GM12878 (cell line): Measurements from ENCODE around the gene ARID5B. TPM values are rescaled to one million over a fixed set of nuclear protein-coding genes. Genes with fewer than 3 reads are reported as not detected.

Experiments used
- ATAC-seq: fragments of 200-7000 bp; cut with Tn5 transposase; 3 replicates; pipeline ENCODE4 v1.9.1; 2020; ENCODE audit warnings: mild to moderate bottlenecking, moderate library complexity
- BruUV-seq: library from RNA; stranded (reverse); fragments of 400-500 nt; replicated peaks from 2 replicates; lab custom pipeline; 2021; lab: Mats Ljungman, UMichigan
- CTCF ChIA-PET: fragments of 300-600 bp; sonication (Branson Sonifier 250); formaldehyde crosslinking; extraction: SDS; loops from one replicate; lab custom pipeline; 2021; ENCODE audit warnings: inconsistent platforms; lab: Yijun Ruan, JAX
- POLR2A ChIA-PET: fragments of 350-600 bp; formaldehyde crosslinking; extraction: SDS; loops from one replicate; lab custom pipeline; 2021; ENCODE audit warnings: inconsistent platforms; lab: Charles Lee
- RAD21 ChIA-PET: fragments of 300-600 bp; sonication (Branson Sonifier 250); formaldehyde crosslinking; loops from one replicate; lab custom pipeline; 2023; ENCODE audit warnings: antibody characterized with exemption; ENCODE audit not compliant: unreplicated experiment; lab: Charles Lee
- SMC1A ChIA-PET: fragments of 300-600 bp; sonication (Branson Sonifier 250); formaldehyde crosslinking; loops from one replicate; lab custom pipeline; 2023; ENCODE audit not compliant: unreplicated experiment, uncharacterized antibody; lab: Charles Lee
- DNase-seq: peaks from one replicate; pipeline ENCODE4 v3.0.0-alpha.2; 2011; ENCODE audit warnings: low read depth, low spot score
- FAIRE-seq: peaks from 3 replicates; lab custom pipeline; 2011; peaks lifted over from hg19 to GRCh38; lab: Jason Lieb, UNC
- H2AFZ ChIP-seq: 2 replicates; pipeline ENCODE4 v1.6.0; 2011; ENCODE audit warnings: low read depth, low read length, control low read depth; ENCODE audit not compliant: control insufficient read depth
- H3K27ac ChIP-seq: 2 replicates; pipeline ENCODE4 v1.5.1; 2011; ENCODE audit warnings: control low read depth; ENCODE audit not compliant: control insufficient read depth, insufficient read depth
- H3K27me3 ChIP-seq, 2 experiments: replicated peaks in 1 of 2; 2 replicates each; pipeline versions ENCODE4 v1.6.0 to v1.6.1; 2011; ENCODE audit warnings: low read length in 1 of 2; ENCODE audit not compliant: control insufficient read depth in 2 of 2, insufficient read depth in 2 of 2
- H3K36me3 ChIP-seq, 2 experiments: 2 replicates each; pipeline ENCODE4 v1.5.1; 2011; ENCODE audit warnings: low read length in 1 of 2; ENCODE audit not compliant: control insufficient read depth in 2 of 2, insufficient read depth in 2 of 2
- H3K4me1 ChIP-seq: 2 replicates; pipeline ENCODE4 v1.6.1; 2011; ENCODE audit warnings: mild to moderate bottlenecking, low read length, moderate library complexity, mixed read lengths; ENCODE audit not compliant: control insufficient read depth, insufficient read depth
- H3K4me2 ChIP-seq: 2 replicates; pipeline ENCODE4 v1.6.0; 2011; ENCODE audit warnings: control low read depth; ENCODE audit not compliant: control insufficient read depth, insufficient read depth
- H3K4me3 ChIP-seq: fragments of 200-600 bp; sonication (generic); 2 replicates; pipeline ENCODE4 v1.5.1; 2016
- H3K79me2 ChIP-seq: 2 replicates; pipeline ENCODE4 v1.6.0; 2011; ENCODE audit warnings: low read length; ENCODE audit not compliant: control insufficient read depth, insufficient read depth
- H3K9ac ChIP-seq: 2 replicates; pipeline ENCODE4 v1.8.0; 2011; ENCODE audit warnings: low read length, control low read depth, mixed read lengths; ENCODE audit not compliant: control insufficient read depth, insufficient read depth
- H3K9me3 ChIP-seq: replicated peaks from 3 replicates; pipeline ENCODE4 v1.5.1; 2011; ENCODE audit warnings: mild to moderate bottlenecking, low read length; ENCODE audit not compliant: control insufficient read depth, insufficient read depth
- H4K20me1 ChIP-seq: 2 replicates; pipeline ENCODE4 v1.6.0; 2011; ENCODE audit not compliant: control insufficient read depth, insufficient read depth
- CBX3 ChIP-seq: fragments of 200-600 bp; sonication (generic); IDR thresholded peaks from 2 replicates; pipeline ENCODE4 v1.6.1; 2016; ENCODE audit warnings: low read depth, borderline replicate concordance
- CHD1 ChIP-seq: IDR thresholded peaks from 2 replicates; pipeline ENCODE4 v1.6.1; 2012; ENCODE audit warnings: low read depth, low read length, improper control_type of control experiment
- CREM ChIP-seq: IDR thresholded peaks from 2 replicates; pipeline ENCODE4 v1.6.1; 2014; ENCODE audit warnings: antibody characterized with exemption, low read depth
- FOS ChIP-seq: IDR thresholded peaks from 3 replicates; pipeline ENCODE4 v1.6.1; 2011; ENCODE audit warnings: borderline replicate concordance; ENCODE audit not compliant: insufficient read length; ENCODE audit errors: extremely low read depth
- LARP7 ChIP-seq: fragments of 450-650 bp; IDR thresholded peaks from 2 replicates; pipeline ENCODE4 v1.6.1; 2017; ENCODE audit warnings: mild to moderate bottlenecking
- WGBS: methylation state at CpG from one replicate; pipeline ENCODE4 v1.1.6; 2016; ENCODE audit warnings: low lambda C conversion rate; ENCODE audit not compliant: insufficient replicate concordance, insufficient coverage; ENCODE audit errors: missing lambda C conversion rate; 5-methylcytosine and 5-hydroxymethylcytosine counted together
- in situ Hi-C: fragments of 300-500 bp; cut with MboI; formaldehyde crosslinking; loops from 9 replicates; pipeline ENCODE4 v1.14.3; 2018; ENCODE audit warnings: mixed read lengths
- intact Hi-C: fragments of 100-400 bp; cut with micrococcal nuclease; formaldehyde crosslinking; loops from one replicate; pipeline ENCODE4 v1.14.2; 2022; ENCODE audit not compliant: unreplicated experiment
- polyA plus RNA-seq, 11 experiments: library from polyadenylated mRNA; depleted of rRNA in 4 of 11; unstranded in 6 of 11; stranded (reverse) in 5 of 11; fragments of >200 nt; fragmentation: Nextera tagmentation in 4 of 11; fragmentation: Illumina TruSeq in 1 of 11; extraction: Ambion mirVana in 4 of 11; extraction: Trizol in 1 of 11; gene quantifications; 1 replicate in 1 of 11; 2 replicates in 10 of 11; pipeline versions ENCODE4 v1.2.1 to v1.2.3, GENCODE V29; 2011 to 2016; ENCODE audit warnings: inconsistent platforms in 2 of 11, missing spikeins in 2 of 11, low read depth in 1 of 11
- total RNA-seq, 4 experiments: library from RNA; depleted of rRNA in 3 of 4; stranded (reverse); fragments of >200 nt in 3 of 4; fragmentation: Illumina TruSeq in 1 of 4; extraction: Trizol in 1 of 4; gene quantifications; 2 replicates each; pipeline versions ENCODE4 v1.2.1 to v1.2.3, GENCODE V29; 2013 to 2021
- TF ChIP-seq, protein P1 (sequence below): fragments of 450-650 bp; IDR thresholded peaks from 2 replicates; pipeline ENCODE4 v1.6.1; 2016; ENCODE audit warnings: mild to moderate bottlenecking
- TF ChIP-seq, protein P2 (sequence below): fragments of 450-650 bp; IDR thresholded peaks from 2 replicates; pipeline ENCODE4 v1.6.1; 2017; ENCODE audit warnings: borderline replicate concordance
- TF ChIP-seq, protein P3 (sequence below): fragments of 450-650 bp; IDR thresholded peaks from 2 replicates; pipeline ENCODE4 v1.6.1; 2018; ENCODE audit warnings: borderline replicate concordance, mild to moderate bottlenecking; ENCODE audit not compliant: partially characterized antibody
- TF ChIP-seq, protein P4 (sequence below): fragments of 450-650 bp; IDR thresholded peaks from 2 replicates; pipeline ENCODE4 v1.6.1; 2017; ENCODE audit warnings: antibody characterized with exemption, mild to moderate bottlenecking, moderate library complexity

The ARID5B gene
- total and polyA plus RNA-seq, 10 of the 15 experiments (the other 5 are each of a cell fraction or from before 2014, with no cell fraction given) = 2.7 to 8.5 (median 6.1) TPM

- in situ Hi-C loops (no loop called here), intact Hi-C loops (no loop called here)
- Histone ChIP-seq H3K9ac (no peak overlapping the region), H3K79me2 (peaks cover 56% of the 10 kb centered on the region), H2AFZ (no peak overlapping the region), H3K4me2 (no peak overlapping the region), H3K9me3 (no peaks in the 10 kb centered on the region; the same call in 1 of the 3 replicates), H3K27me3 (no peaks in the 10 kb centered on the region), H3K4me3 (no peak overlapping the region), H3K36me3 (peaks cover 0 to 12% of the 10 kb centered on the region in 2 experiments; a peak in 1 of 4 replicates), H3K27ac (no peak overlapping the region), H3K4me1 (no peaks in the 10 kb centered on the region; the same call in 1 of the 2 replicates), H4K20me1 (no peaks in the 10 kb centered on the region)
- no TSS peak for BruUV-seq
- TF ChIP-seq, protein P1, sequence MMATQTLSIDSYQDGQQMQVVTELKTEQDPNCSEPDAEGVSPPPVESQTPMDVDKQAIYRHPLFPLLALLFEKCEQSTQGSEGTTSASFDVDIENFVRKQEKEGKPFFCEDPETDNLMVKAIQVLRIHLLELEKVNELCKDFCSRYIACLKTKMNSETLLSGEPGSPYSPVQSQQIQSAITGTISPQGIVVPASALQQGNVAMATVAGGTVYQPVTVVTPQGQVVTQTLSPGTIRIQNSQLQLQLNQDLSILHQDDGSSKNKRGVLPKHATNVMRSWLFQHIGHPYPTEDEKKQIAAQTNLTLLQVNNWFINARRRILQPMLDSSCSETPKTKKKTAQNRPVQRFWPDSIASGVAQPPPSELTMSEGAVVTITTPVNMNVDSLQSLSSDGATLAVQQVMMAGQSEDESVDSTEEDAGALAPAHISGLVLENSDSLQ = no peak
- no peak for TF ChIP-seq CHD1
- no peak for TF ChIP-seq CBX3
- TF ChIP-seq, protein P2, sequence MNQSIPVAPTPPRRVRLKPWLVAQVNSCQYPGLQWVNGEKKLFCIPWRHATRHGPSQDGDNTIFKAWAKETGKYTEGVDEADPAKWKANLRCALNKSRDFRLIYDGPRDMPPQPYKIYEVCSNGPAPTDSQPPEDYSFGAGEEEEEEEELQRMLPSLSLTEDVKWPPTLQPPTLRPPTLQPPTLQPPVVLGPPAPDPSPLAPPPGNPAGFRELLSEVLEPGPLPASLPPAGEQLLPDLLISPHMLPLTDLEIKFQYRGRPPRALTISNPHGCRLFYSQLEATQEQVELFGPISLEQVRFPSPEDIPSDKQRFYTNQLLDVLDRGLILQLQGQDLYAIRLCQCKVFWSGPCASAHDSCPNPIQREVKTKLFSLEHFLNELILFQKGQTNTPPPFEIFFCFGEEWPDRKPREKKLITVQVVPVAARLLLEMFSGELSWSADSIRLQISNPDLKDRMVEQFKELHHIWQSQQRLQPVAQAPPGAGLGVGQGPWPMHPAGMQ = no peak
- no peak for ATAC-seq
- ChIA-PET SMC1A (no interaction called here), POLR2A (no interaction called here), CTCF (no interaction called here), RAD21 (no interaction called here)
- FAIRE-seq = no peak
- no peak for DNase-seq
- 96% methylated on average over 5 of the region's 5 CpGs for WGBS
Measured at GRCh38 chr10:61911425-61911824, 9.9 kb downstream of the ARID5B start.

DNA sequence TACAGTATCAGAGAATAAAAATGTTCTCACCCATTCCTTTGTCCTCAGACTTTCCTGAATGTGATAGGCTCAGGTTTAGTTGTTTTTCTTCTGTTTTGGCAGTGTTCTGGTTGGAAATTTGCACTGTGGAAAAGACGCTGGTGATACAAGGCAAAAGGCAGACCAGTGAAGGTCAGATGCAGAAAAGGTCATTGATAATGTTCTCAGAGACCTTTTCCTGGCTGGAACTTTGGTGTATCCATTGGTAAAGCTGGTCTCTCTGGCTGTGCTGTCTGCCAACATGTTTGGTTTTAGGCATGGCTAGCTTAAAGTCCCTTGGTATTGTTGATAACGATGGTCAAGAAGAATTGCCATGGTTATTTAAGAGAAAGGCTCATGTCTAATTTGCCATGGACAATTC lies 11.5 kb downstream of the ARID5B start:
- ChIA-PET SMC1A (no interaction called here), RAD21 (interaction anchor here (1.2 kb wide), 1 partner anchor 332 kb away, joined by 3 read pairs; no protein-coding TSS in a partner anchor), CTCF (interaction anchor here (1.1 kb wide), 1 partner anchor 126 kb away, joined by 4 read pairs; no protein-coding TSS in a partner anchor), POLR2A (no interaction called here)
- WGBS = 67% methylated on average over 2 of the region's 2 CpGs
- peaks cover 3% of the 10 kb centered on the region; the same call in 2 of the 3 replicates for H3K9me3 ChIP-seq
- in situ Hi-C loops (no loop called here), intact Hi-C loops (no loop called here)
- no peak overlapping the region for H2AFZ ChIP-seq
- ATAC-seq = no peak
- no peak for DNase-seq
- H3K36me3 ChIP-seq = peaks cover 0 to 12% of the 10 kb centered on the region in 2 experiments; a peak in 1 of 4 replicates
- no peak overlapping the region for H3K27ac ChIP-seq
- no peak overlapping the region for H3K4me3 ChIP-seq
- FAIRE-seq = no peak
- H3K4me1 ChIP-seq = no peaks in the 10 kb centered on the region
- no peaks in the 10 kb centered on the region for H4K20me1 ChIP-seq
- H3K79me2 ChIP-seq = peaks cover 47% of the 10 kb centered on the region
- no peak overlapping the region for H3K9ac ChIP-seq
- no TSS peak for BruUV-seq
- H3K4me2 ChIP-seq = no peak overlapping the region
- no peaks in the 10 kb centered on the region for H3K27me3 ChIP-seq
- TF ChIP-seq, protein P3, sequence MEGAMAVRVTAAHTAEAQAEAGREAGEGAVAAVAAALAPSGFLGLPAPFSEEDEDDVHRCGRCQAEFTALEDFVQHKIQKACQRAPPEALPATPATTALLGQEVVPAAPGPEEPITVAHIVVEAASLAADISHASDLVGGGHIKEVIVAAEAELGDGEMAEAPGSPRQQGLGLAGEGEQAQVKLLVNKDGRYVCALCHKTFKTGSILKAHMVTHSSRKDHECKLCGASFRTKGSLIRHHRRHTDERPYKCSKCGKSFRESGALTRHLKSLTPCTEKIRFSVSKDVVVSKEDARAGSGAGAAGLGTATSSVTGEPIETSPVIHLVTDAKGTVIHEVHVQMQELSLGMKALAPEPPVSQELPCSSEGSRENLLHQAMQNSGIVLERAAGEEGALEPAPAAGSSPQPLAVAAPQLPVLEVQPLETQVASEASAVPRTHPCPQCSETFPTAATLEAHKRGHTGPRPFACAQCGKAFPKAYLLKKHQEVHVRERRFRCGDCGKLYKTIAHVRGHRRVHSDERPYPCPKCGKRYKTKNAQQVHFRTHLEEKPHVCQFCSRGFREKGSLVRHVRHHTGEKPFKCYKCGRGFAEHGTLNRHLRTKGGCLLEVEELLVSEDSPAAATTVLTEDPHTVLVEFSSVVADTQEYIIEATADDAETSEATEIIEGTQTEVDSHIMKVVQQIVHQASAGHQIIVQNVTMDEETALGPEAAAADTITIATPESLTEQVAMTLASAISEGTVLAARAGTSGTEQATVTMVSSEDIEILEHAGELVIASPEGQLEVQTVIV = no peak
- TF ChIP-seq FOS = no peak
- no peak for TF ChIP-seq LARP7
- TF ChIP-seq, protein P4, sequence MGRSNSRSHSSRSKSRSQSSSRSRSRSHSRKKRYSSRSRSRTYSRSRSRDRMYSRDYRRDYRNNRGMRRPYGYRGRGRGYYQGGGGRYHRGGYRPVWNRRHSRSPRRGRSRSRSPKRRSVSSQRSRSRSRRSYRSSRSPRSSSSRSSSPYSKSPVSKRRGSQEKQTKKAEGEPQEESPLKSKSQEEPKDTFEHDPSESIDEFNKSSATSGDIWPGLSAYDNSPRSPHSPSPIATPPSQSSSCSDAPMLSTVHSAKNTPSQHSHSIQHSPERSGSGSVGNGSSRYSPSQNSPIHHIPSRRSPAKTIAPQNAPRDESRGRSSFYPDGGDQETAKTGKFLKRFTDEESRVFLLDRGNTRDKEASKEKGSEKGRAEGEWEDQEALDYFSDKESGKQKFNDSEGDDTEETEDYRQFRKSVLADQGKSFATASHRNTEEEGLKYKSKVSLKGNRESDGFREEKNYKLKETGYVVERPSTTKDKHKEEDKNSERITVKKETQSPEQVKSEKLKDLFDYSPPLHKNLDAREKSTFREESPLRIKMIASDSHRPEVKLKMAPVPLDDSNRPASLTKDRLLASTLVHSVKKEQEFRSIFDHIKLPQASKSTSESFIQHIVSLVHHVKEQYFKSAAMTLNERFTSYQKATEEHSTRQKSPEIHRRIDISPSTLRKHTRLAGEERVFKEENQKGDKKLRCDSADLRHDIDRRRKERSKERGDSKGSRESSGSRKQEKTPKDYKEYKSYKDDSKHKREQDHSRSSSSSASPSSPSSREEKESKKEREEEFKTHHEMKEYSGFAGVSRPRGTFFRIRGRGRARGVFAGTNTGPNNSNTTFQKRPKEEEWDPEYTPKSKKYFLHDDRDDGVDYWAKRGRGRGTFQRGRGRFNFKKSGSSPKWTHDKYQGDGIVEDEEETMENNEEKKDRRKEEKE = no peak
- no peak for TF ChIP-seq CREM
